GM19372 (cell line): Measurements from ENCODE around the gene SRGAP3.

Experiments used
- ATAC-seq: cut with Tn5 transposase; IDR thresholded peaks from one replicate; pipeline ENCODE4 v1.9.1; 2021; ENCODE audit warnings: mild to moderate bottlenecking, low read depth, moderate library complexity; ENCODE audit not compliant: unreplicated experiment

Gene SRGAP3

DNA sequence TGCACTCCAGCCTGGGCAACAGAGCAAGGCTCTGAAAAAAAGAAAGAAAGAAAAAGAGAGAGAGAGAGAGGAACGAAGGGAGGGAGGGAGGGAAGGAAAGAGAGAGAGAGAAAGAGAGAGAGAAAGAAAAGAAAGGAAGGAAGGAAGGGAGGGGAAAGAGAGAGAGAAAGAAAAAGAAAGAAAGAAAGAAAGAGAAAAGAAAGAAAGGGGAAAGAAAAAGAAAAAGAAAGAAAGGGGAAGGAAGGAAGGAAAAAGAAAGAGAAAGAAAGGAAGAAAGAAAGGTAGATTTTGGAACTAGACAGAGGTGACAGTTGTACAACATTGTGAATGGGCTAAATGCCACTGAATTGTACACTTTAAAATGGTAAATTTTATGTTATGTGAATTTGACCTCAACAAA is 5.3 kb upstream of the SRGAP3 start:
- ATAC-seq: no peak

GRCh38 chr3:9253327-9253726 is 3.9 kb upstream of the SRGAP3 start:
- ATAC-seq: no peak

- ATAC-seq: no peak
These were observed 1.8 kb upstream of the SRGAP3 start for GRCh38 chr3:9251055-9251786.

DNA sequence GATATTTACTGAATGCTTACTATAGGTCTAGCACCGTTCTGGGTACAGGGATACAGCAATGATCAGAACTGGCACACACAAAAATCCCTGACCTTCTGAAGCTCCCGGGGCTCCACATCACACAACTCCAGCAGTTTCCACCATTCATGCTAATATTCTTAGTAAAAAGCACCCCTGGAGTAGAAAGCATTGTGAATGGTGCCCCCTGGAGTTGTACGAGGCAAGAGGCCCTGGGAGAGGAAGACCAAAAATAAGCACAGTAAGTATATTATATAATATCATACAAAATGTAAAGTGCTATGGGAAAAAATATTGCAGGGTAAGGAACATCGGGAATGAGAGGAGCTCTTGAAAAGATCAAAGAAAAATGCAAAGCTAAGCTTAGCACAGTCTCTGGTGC is 790 bp upstream of the SRGAP3 start:
- ATAC-seq: no peak

DNA sequence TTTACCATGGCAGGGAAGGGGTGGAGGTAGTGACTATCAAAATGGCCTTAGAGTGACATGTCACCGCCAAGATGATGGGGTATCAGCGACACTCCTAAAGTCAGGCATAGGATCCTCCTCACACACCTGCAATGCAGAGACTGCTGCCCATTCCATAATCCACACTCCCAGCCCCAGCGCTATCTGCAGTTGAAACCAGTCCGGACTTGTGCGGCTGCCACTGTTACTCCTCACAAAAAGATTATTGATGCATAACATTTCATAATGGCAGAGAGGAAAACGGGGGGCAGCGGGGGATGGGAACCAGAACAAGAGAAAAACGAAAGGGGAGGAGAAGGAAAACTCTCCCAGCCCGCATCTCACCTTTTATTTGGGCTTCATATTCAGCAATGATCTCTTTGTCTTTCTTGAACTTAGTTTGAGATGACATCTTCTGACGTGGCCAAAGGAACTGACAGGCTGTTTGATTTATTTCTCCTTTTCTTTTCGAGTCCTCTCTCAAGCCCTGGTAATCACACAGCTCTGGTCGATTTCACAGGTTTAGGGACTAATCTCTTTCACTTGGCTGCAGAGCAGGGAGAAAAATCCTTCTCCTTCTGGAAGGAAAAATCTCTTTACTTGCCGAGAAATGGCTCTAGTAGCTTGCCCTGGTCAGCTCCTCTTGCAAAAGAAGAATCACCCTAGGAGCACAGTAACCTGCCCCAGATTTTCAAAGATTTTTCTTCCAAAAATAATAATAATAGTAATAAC is 749 bp downstream of the SRGAP3 start:
- ATAC-seq: no peak

GRCh38 chr3:9247941-9248521 is 1.4 kb downstream of the SRGAP3 start:
- ATAC-seq: no peak

DNA sequence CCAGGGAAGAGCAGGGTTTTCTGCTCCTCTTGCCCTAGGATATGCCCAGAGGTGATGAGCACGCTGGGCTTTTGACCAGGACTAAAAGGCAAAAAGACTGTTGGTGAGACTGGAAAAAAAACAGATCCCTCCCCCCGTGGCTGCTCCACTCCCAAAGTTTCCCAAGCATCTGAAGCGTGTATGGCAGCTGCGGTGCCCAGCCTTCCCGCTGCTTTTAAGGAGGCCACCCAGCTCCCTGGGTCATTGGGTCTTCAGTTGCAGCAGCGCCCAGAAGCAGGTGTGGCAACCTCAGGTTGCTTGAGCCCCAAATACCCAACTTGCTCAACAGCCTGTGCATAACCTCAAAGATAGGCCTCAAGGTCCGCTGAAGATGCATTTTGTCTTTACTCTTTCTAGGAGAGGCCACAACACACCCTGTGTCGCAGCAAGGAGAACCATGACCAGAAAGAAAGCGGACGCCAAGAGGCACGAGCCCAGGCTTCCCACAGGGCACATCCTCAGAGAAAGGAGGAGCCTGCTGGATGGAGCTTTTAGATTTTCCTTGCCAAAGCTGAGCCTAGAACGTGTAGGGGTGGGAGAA is 2.0 kb downstream of the SRGAP3 start:
- no peak for ATAC-seq

GRCh38 chr3:9246189-9246588 is 3.3 kb downstream of the SRGAP3 start:
- ATAC-seq: no peak

DNA sequence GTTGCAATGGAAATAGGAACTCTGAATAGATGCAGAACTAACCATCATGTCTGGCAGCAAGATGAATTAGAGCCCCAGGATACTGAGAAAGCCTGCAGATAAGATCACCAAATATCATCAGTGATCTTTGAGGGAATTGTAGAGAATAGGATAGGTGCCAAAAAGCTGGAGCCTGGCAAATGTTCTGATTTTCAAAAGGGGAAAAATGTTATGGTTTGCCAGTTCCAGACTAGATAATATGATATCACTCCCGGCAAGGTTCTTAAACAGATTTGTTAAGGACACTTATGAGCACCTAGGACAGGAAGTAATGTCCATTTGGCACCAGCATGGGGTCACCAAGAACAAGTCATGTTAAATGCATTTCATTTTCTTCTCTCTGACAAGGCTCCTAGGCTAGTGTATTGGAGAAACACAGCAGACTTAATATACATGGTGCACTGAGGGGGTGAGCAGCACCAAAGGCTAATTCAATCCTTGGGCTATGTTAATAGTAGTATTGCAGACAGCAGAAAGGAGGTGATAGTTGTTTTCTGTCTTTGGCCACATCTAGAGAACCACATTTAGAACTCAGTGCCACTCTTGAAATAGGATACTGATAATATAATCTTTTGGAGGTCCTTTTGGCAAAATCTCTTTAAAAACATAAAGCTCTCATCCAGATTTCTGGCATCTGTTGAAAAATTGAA is 4.8 kb downstream of the SRGAP3 start:
- no peak for ATAC-seq

- ATAC-seq: no peak
These were observed 7.5 kb downstream of the SRGAP3 start for GRCh38 chr3:9241956-9242355.

DNA sequence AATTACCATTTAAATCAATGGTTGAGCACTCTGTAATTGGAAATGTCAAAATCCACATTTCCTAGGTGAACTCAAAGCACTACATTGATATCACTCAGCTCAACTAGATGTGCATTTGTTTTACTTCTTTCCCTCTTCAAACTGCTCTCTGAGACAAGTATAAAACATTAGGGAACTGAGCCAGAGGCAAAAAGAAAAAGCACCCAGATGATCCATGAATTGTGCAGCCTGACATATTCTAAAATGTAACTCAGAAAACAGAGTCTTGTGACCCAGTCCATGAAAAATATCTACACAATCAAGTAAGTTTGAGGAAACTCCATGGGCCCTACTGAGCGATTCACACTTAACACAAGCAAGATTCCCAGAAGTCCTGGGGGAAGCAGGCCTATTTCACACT is 9.8 kb downstream of the SRGAP3 start:
- ATAC-seq: no peak

DNA sequence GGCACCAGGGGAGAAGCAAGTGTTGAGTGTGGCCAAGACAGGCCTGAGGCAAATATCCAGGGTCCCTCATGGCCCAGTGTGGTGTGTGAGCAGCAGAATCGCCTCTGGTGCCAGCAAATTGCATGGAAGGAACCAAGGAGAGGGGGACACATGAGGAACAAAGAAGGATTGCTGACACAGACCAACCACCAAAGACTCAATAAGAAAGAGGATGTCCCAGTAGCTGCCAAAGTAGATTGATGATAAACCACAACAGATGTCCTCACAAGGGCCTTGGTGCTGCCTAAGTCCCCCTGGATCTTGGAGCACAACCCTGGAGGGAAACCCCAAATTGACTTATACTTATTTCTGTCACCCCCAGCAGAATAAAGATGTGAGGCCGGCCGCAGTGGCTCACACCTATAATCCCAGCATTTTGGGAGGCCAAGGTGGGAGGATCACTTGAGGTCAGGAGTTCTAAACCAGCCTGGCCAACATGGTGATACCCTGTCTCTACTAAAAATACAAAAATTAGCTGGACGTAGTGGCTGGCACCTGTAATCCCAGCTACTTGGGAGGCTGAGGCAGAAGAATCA is 10.6 kb downstream of the SRGAP3 start:
- no peak for ATAC-seq

DNA sequence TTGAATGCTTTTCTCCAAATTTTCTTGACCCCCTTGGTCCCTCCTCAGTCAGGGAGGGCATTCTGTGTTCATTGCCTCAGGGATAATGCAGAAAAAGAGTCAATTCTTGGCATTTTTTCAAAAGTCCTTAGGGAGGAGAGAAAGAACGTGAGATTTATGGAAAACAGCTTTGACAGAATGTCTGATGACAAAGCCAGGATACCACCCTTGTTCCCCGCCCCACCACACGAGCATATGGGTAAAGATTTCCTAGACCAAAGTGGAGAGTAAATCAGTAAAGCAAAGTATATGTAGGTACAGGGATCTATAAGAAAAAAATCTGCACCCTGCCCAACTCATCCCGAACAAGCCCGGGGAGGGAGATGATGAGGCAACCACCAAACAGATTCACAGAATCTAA is 11.2 kb downstream of the SRGAP3 start:
- ATAC-seq: no peak

- ATAC-seq: no peak
These were observed 15.4 kb downstream of the SRGAP3 start for GRCh38 chr3:9233814-9234600.

GRCh38 chr3:9233101-9233500 is 16.3 kb downstream of the SRGAP3 start:
- no peak for ATAC-seq

DNA sequence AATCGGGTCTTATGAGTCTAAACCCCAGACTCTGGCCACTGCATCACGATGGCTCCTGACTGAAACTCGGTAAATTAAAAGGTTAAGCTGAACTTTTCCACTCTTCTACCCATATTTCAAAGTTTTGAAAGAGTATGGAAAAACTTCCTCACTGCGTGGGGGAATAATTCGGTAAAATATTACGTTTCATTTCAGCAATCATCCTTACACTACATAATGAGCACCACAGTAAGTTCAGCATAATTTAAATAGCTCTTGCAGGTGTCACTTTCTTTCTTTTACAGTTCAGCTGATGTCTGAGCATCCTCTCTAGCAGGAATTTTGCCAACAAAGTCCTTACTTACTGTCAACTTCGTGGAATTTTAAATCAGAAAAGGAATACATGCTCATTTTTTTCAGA is 17.5 kb downstream of the SRGAP3 start:
- no peak for ATAC-seq

- no peak for ATAC-seq
These were observed 18.0 kb downstream of the SRGAP3 start for GRCh38 chr3:9231471-9231870.

DNA sequence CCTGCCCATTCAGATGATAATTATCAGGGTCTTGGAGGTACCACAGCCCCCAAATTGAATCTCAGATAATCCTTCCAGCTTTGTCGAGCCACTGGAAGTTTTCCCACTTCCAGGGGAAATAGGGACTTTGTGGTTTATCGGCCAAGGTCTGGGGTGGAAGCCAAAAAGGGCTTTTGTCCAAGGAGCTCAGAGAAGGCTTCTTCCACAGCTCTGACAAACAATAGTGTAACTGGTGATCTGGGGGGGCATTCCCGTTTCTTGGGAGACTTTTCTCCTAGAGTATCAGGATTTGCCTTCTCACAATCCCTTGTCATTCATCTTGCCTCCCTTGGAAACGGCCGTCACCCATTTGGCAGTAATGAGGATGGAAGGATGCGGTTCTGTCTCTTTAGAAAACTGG is 18.4 kb downstream of the SRGAP3 start:
- ATAC-seq: no peak

DNA sequence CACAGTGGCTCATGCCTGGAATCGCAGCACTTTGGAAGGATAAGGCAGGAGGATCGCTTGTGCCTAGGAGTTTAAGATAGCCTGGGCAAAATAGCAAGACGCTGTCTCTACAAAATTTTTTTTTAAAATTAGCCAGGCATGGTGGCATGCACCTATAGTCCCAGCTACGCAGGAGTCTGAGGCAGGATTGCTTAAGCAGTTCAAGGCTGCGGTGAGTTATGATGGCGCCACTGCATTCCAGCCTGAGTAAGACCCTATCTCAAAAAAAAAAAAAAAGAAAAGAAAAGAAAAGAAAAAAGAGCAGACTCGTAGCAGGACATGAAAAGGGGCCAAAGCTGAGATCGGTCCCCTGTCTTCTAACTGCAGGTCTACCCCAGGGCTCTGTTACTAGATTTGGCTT is 18.9 kb downstream of the SRGAP3 start:
- ATAC-seq: no peak

DNA sequence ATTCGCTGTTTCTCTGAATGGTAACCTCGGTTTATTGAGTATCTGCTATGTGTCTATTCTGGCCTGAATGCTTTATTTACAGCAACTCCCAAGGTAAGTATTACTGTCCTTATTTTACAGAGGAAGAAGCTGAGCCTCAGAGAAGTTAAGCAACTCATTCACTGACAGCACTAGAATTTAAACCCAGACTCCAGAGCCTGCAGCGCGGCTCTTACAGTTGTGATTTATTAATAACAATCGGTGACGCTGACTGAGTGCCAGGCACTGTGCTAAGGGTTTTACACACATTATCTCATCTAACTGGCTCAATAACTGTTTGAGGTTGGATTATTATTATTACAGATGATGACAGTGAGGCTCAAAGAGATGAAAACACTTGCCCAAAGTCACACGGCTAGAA is 19.6 kb downstream of the SRGAP3 start:
- ATAC-seq: no peak
